HG03045 (cell line): Measurements from ENCODE around the gene SLC16A1.
"Not testable (repeated sequence)": the region's sequence is repeated elsewhere in the genome, so short reads cannot be mapped to it uniquely, and the experiment has no call there.

ENCODE experiments used
- ATAC-seq: cut with Tn5 transposase; IDR thresholded peaks from one replicate; pipeline ENCODE4 v1.9.1; 2021; ENCODE audit warnings: mild to moderate bottlenecking, moderate library complexity; ENCODE audit not compliant: unreplicated experiment

SLC16A1 gene

DNA sequence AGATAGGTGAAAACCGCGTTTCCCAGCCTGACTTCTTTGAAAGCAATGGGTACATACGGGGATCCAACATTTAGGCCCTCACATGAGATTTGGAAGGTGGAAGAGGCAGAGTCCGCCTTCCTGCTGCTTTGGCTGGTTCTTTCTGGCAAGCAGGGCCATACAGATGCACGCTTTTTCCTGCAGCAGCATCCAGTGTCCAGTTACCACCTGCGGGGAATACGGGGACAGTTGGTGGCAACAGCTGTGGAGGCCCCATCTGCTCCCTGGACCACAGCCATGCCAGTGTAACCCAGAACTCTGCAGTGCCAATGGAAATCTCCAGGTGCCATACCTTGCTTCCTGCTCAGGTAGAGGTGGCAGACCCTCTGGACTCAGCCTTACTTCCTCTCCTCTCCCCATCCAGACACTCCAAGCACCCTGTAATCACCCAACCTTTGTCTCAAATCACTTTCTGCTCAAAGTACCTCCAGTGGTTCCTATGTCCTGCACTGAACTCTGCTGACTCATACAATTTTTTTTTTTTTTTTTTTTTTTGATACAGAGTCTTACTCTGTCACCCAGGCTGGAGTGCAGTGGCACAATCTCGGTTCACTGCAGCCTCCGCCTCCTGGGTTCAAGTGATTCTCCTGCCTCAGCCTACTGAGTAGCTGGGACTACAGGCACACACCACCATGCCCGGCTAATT lies 68.3 kb downstream of the SLC16A1 start:
- no peak for ATAC-seq

- ATAC-seq = not testable (repeated sequence)
Measured at GRCh38 chr1:112884996-112885395, 71.0 kb downstream of the SLC16A1 start.

- ATAC-seq = no peak
Measured at GRCh38 chr1:112882271-112882744, 73.7 kb downstream of the SLC16A1 start.

- ATAC-seq = no peak
Measured at GRCh38 chr1:112881742-112882127, 74.3 kb downstream of the SLC16A1 start.

DNA sequence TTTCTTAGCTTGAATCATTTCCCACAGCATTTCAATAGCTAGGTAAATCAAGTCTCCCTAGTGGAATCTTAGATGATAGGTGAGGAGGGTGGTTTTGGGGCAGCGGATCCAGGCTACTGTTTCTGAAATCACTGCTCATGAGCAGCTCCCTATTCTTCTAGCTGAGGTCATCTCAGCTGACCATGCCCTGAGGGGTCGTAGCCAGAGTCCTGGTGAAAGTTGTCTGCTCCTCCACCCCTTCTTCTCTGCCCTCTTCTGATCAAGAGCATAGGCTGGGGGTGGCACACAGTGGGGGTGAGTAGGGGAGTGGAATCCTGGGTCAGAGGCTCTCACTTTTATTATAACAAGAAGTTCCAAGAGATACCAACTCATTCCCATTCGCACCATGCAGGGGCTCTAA lies 76.2 kb downstream of the SLC16A1 start:
- ATAC-seq = no peak

- ATAC-seq = no peak
Measured at GRCh38 chr1:112878321-112878720, 77.7 kb downstream of the SLC16A1 start.

DNA sequence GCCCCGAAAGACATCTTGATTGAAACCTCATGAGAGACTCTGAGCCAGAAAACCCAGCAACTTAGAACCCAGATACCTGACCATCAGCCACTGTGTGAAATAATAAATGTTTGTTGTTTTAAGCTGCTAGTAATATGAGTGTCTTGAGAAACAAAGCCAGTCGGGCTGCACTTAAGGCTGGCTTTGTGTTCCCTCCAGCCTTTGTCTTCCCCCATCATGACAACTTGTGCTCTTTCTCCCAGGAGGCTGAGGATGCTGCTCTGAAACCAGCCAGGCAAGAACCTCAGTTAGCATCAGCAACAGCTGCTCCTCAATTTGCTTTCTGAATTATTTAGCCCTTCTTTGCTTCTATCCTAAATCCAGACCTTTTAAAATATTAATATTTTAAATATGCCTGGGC lies 78.2 kb downstream of the SLC16A1 start:
- no peak for ATAC-seq

- no peak for ATAC-seq
Measured at GRCh38 chr1:112876315-112876714, 79.7 kb downstream of the SLC16A1 start.

GRCh38 chr1:112872551-112872962 lies 83.4 kb downstream of the SLC16A1 start:
- no peak for ATAC-seq

DNA sequence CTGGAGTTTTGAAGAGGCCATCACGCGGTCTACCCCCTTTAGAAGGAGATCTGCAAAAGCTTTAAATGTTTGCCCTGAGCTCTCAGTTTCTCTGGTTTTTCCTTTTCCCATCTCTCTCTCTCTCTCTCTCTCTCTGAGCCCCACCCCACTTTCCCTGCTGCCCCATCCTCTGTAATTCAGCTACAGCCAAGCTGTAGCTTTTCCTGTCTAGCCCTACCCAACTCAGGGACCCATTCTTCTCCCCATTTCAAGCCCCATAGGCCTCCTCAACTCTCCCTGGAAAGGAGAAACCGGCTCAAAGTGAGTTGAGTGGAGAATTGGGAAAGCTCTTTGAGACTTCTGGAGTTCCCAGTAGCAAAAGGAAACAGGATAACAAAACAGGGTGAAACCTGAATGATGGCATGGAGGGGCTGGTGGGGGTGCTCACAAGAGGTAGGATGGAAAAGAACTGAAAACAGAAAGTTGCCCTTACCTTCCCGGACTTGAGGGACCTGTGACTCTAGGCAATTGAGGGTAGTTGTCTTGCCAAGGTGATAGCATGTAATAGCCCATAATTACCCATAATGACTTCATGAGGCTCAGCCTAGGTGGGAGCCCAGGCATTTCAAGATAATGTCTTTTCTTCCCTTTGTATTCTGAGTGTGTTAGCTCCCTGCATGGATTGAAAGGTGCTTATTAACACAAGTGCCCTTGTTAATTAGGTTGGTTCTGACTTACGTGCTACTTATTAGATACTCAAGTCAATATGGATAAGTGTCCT lies 84.9 kb downstream of the SLC16A1 start:
- ATAC-seq = no peak

- ATAC-seq = no peak
Measured at GRCh38 chr1:112869895-112870294, 86.1 kb downstream of the SLC16A1 start.

DNA sequence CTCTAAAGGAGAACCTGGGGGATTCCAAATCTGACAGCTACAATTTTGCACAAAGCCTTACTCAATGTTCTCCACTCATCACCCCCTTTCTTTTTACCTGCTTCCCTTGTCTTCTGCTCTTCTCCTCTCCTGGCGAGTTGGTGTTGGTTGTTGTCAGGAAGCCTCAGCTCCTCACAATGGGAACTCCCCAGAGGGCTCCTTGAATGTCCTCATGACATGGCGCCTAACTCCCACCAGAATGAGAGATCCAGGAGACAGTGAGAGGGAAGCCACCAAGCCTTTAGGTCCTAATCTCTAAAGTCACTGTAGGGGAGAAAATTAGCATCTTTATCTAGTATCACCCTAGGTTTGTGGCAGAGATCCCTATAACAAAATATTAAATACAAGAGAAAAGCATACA lies 87.8 kb downstream of the SLC16A1 start:
- no peak for ATAC-seq

GRCh38 chr1:112866981-112867380 lies 89.0 kb downstream of the SLC16A1 start:
- no peak for ATAC-seq

GRCh38 chr1:112866151-112866550 lies 89.8 kb downstream of the SLC16A1 start:
- no peak for ATAC-seq

- no peak for ATAC-seq
Measured at GRCh38 chr1:112862753-112863426, 93.1 kb downstream of the SLC16A1 start.
